ENCODE results near the gene RTL10. TPM values are rescaled to one million over a fixed set of nuclear protein-coding genes. Genes with fewer than 3 reads are reported as not detected.

Gene RTL10
- total RNA-seq, 1 experiment from 2014 or later = 24.4 TPM

GRCh38 chr22:19820880-19821522 is 33.7 kb downstream of the RTL10 start:
- Histone ChIP-seq H3K56ac (ENCODE audit: insufficient read length, low read depth, low read length) (no peak overlapping the region), H2AFZ (ENCODE audit: low read length) (no peak overlapping the region), H4K91ac (ENCODE audit: insufficient read length, low read depth, low read length) (no peak overlapping the region), H2BK5ac (ENCODE audit: insufficient read length, low read length) (no peak overlapping the region), H3K79me2 (ENCODE audit: insufficient read depth, low read length) (no peaks in the 10 kb centered on the region), H3K23ac (ENCODE audit: insufficient read length, low read depth, low read length) (no peak overlapping the region), H3T11ph (ENCODE audit: low read length) (no peak overlapping the region), H3K9me3 (ENCODE audit: control insufficient read depth, low read depth, low read length) (no peaks in the 10 kb centered on the region), H3K4ac (ENCODE audit: low read depth, low read length) (no peak overlapping the region), H4K5ac (ENCODE audit: insufficient read length, low read depth, low read length) (no peak overlapping the region), H3K4me1 (ENCODE audit: insufficient read depth, low read length) (no peaks in the 10 kb centered on the region), H2BK120ac (ENCODE audit: low read depth, low read length, poor library complexity, severe bottlenecking) (no peak overlapping the region), H3K9ac (ENCODE audit: extremely low read depth, insufficient read length, low read length) (no peak overlapping the region), H3K14ac (ENCODE audit: insufficient read depth, low read length) (no peak overlapping the region; the same call in 1 of the 2 replicates), H4K20me1 (ENCODE audit: control insufficient read depth, insufficient read depth, insufficient read length) (no peaks in the 10 kb centered on the region), H3K27me3 (ENCODE audit: insufficient read depth, low read length) (no peaks in the 10 kb centered on the region), H4K8ac (replicated peaks; ENCODE audit: insufficient read length, low read depth, low read length) (no peak overlapping the region), H3K23me2 (ENCODE audit: insufficient read length, low read depth, low read length, poor library complexity, severe bottlenecking) (no peaks in the 10 kb centered on the region), H3K79me1 (ENCODE audit: insufficient read depth, low read depth, low read length, poor library complexity, severe bottlenecking) (no peaks in the 10 kb centered on the region), H2AK5ac (ENCODE audit: insufficient read length, low read length) (no peak overlapping the region), H2BK12ac (ENCODE audit: insufficient read length, low read depth, low read length) (no peak overlapping the region), H2BK20ac (ENCODE audit: low read depth, low read length, poor library complexity, severe bottlenecking) (no peak overlapping the region), H3K4me2 (ENCODE audit: insufficient read depth, insufficient read length, low read length) (no peak overlapping the region), H3K27ac (ENCODE audit: insufficient read length, low read depth, low read length) (no peak overlapping the region), H2BK15ac (ENCODE audit: low read depth, low read length) (no peak overlapping the region), H3K18ac (ENCODE audit: insufficient read length, low read depth, low read length) (no peak overlapping the region)
- Mint-ChIP-seq H3K36me3 (ENCODE audit: insufficient read depth in 1 of 3, low read depth in 3 of 3) (peaks cover 0 to 1% (median under 1%) of the 10 kb centered on the region in 3 experiments; a peak in 2 of 7 replicates), H3K4me1 (peaks cover 0 to 8% of the 10 kb centered on the region in 2 experiments; a peak in 2 of 4 replicates), H3K4me3 (no peak overlapping the region), H3K27me3 (ENCODE audit: low read depth) (no peaks in the 10 kb centered on the region), H3K9me3 (no peaks in the 10 kb centered on the region), H3K27ac (peak overlapping the region in 1 of 3 experiments; percentile 14; a peak in 1 of 7 replicates)
- peak; percentile 41; the same call in 2 of the 3 replicates for TF ChIP-seq CTCF (conservative IDR thresholded peaks at IDR 0.05)
- peak; percentile 39 for DNase-seq
- no CpG with 5 or more reads among the region's 18 CpGs for WGBS (ENCODE audit: extremely low coverage, insufficient read length, low lambda C conversion rate)

Measured in H9 (cell line).